SK-N-SH (cell line): ENCODE measurements around the gene C4orf50. TPM values are rescaled to one million over a fixed set of nuclear protein-coding genes. Genes with fewer than 3 reads are reported as not detected.

Experiments used
- CTCF ChIA-PET: fragments of 300-600, 350-600 bp; formaldehyde crosslinking; extraction: SDS; loops from one replicate; lab custom pipeline; 2021; lab: Yijun Ruan, JAX
- POLR2A ChIA-PET: fragments of 350-600 bp; sonication (Branson Sonifier 250); formaldehyde crosslinking; extraction: SDS; loops from one replicate; lab custom pipeline; 2020; ENCODE audit warnings: antibody characterized with exemption, inconsistent platforms; lab: Yijun Ruan, JAX
- DNase-seq: peaks from one replicate; pipeline ENCODE4 v3.0.0; 2012
- H2AFZ ChIP-seq: fragments of 200-600 bp; sonication (generic); 2 replicates; pipeline ENCODE4 v1.8.1; 2016; ENCODE audit warnings: antibody characterized with exemption, mild to moderate bottlenecking, low read depth
- H3F3A ChIP-seq: fragments of 200-600 bp; sonication (generic); replicated peaks from 2 replicates; pipeline ENCODE3; 2016; ENCODE audit warnings: antibody characterized with exemption, mild to moderate bottlenecking; ENCODE audit not compliant: insufficient read depth
- H3K27ac ChIP-seq, 2 experiments: fragments of 200-500 bp in 1 of 2; fragments of 200-600 bp in 1 of 2; sonication (Bioruptor generic) in 1 of 2; sonication (generic), shearing (Covaris generic) in 1 of 2; 2 replicates each; pipeline versions ENCODE4 v1.5.1 to v1.6.1; 2014 to 2016; ENCODE audit warnings: low read depth in 2 of 2, inconsistent platforms in 1 of 2, low read length in 1 of 2, mild to moderate bottlenecking in 1 of 2, mixed read lengths in 1 of 2
- H3K27me3 ChIP-seq: fragments of 200-600 bp; sonication (generic), shearing (Covaris generic); 2 replicates; pipeline ENCODE4 v1.6.1; 2016; ENCODE audit warnings: mixed run types; ENCODE audit not compliant: insufficient read depth
- H3K36me3 ChIP-seq, 2 experiments: fragments of 200-500 bp in 1 of 2; fragments of 200-600 bp in 1 of 2; sonication (Bioruptor generic) in 1 of 2; sonication (generic) in 1 of 2; replicated peaks in 1 of 2; 2 replicates each; pipeline versions ENCODE3 to v1.5.1; 2014 to 2016; ENCODE audit warnings: low read length in 1 of 2, mild to moderate bottlenecking in 1 of 2; ENCODE audit not compliant: insufficient read depth in 2 of 2, control insufficient read depth in 1 of 2
- H3K4me1 ChIP-seq, 2 experiments: fragments of 200-500 bp in 1 of 2; fragments of 200-600 bp in 1 of 2; sonication (Bioruptor generic) in 1 of 2; sonication (generic), shearing (Covaris generic) in 1 of 2; 2 replicates each; pipeline versions ENCODE4 v1.5.1 to v1.6.1; 2014 to 2016; ENCODE audit warnings: low read depth in 1 of 2, low read length in 1 of 2, mixed run types in 1 of 2; ENCODE audit not compliant: insufficient read depth in 2 of 2, control insufficient read depth in 1 of 2
- H3K4me2 ChIP-seq: fragments of 200-600 bp; sonication (generic), shearing (Covaris generic); 2 replicates; pipeline ENCODE4 v1.6.1; 2017; ENCODE audit warnings: mixed run types
- H3K4me3 ChIP-seq, 2 experiments: fragments of 200-500 bp in 1 of 2; fragments of 200-600 bp in 1 of 2; sonication (Bioruptor generic) in 1 of 2; sonication (generic), shearing (Covaris generic) in 1 of 2; 2 replicates each; pipeline versions ENCODE4 v1.5.1 to v1.8.1; 2014 to 2016; ENCODE audit warnings: low read depth in 2 of 2, inconsistent platforms in 1 of 2, low read length in 1 of 2, mild to moderate bottlenecking in 1 of 2, mixed read lengths in 1 of 2, moderate library complexity in 1 of 2
- H3K79me2 ChIP-seq: fragments of 200-600 bp; sonication (generic); 2 replicates; pipeline ENCODE4 v1.8.1; 2017; ENCODE audit warnings: mild to moderate bottlenecking; ENCODE audit not compliant: insufficient read depth
- H3K9ac ChIP-seq: fragments of 200-600 bp; sonication (generic); 2 replicates; pipeline ENCODE4 v1.6.1; 2017; ENCODE audit warnings: mixed run types
- H3K9me2 ChIP-seq: fragments of 200-600 bp; sonication (generic); 2 replicates; pipeline ENCODE4 v1.6.1; 2017; ENCODE audit warnings: mixed run types
- H3K9me3 ChIP-seq: fragments of 200-600 bp; sonication (generic); 2 replicates; pipeline ENCODE4 v1.6.1; 2017; ENCODE audit warnings: mixed run types, mild to moderate bottlenecking, moderate library complexity
- H4K20me1 ChIP-seq: fragments of 200-600 bp; sonication (generic); 2 replicates; pipeline ENCODE4 v1.6.1; 2017; ENCODE audit warnings: mild to moderate bottlenecking, mixed run types; ENCODE audit not compliant: insufficient read depth
- EP300 ChIP-seq, 2 experiments: IDR thresholded peaks; 2 replicates each; pipeline versions ENCODE4 v1.4.0 to v1.6.1; 2012; ENCODE audit warnings: borderline replicate concordance in 1 of 2, low read depth in 1 of 2, low read length in 1 of 2
- FOXM1 ChIP-seq: IDR thresholded peaks from 2 replicates; pipeline ENCODE4 v1.4.0; 2012; ENCODE audit warnings: low read depth, mild to moderate bottlenecking
- GABPA ChIP-seq: IDR thresholded peaks from 2 replicates; pipeline ENCODE4 v1.4.0; 2012; ENCODE audit warnings: low read depth, mild to moderate bottlenecking
- MAX ChIP-seq: IDR thresholded peaks from 2 replicates; pipeline ENCODE4 v1.4.0; 2012; ENCODE audit warnings: low read depth
- MXI1 ChIP-seq: IDR thresholded peaks from 2 replicates; pipeline ENCODE4 v1.6.1; 2012; ENCODE audit warnings: mild to moderate bottlenecking, low read depth, low read length, improper control_type of control experiment
- POLR2AphosphoS5 ChIP-seq: IDR thresholded peaks from 2 replicates; pipeline ENCODE4 v1.6.1; 2012; ENCODE audit warnings: low read depth, low read length
- REST ChIP-seq: IDR thresholded peaks from 2 replicates; pipeline ENCODE4 v1.6.1; 2012; ENCODE audit warnings: mild to moderate bottlenecking, low read depth, low read length, moderate library complexity
- RFX5 ChIP-seq: IDR thresholded peaks from 2 replicates; pipeline ENCODE4 v1.6.1; 2012; ENCODE audit warnings: mild to moderate bottlenecking, improper control_type of control experiment, low read length
- TEAD4 ChIP-seq: IDR thresholded peaks from 2 replicates; pipeline ENCODE4 v1.4.0; 2012; ENCODE audit warnings: mild to moderate bottlenecking, borderline replicate concordance; ENCODE audit not compliant: insufficient read depth
- YY1 ChIP-seq: IDR thresholded peaks from 2 replicates; pipeline ENCODE4 v1.4.0; 2012; ENCODE audit warnings: low read depth, mild to moderate bottlenecking
- ZBTB33 ChIP-seq: IDR thresholded peaks from 2 replicates; pipeline ENCODE4 v1.4.0; 2012; ENCODE audit warnings: low read depth, borderline replicate concordance
- WGBS: methylation state at CpG from one replicate; pipeline ENCODE4 v1.1.6; 2017; ENCODE audit warnings: low lambda C conversion rate; 5-methylcytosine and 5-hydroxymethylcytosine counted together
- polyA plus RNA-seq, 3 experiments: library from polyadenylated mRNA; depleted of rRNA; stranded (reverse); fragments of >200 nt; gene quantifications; 2 replicates each; pipeline ENCODE4 v1.2.3, GENCODE V29; 2012
- TF ChIP-seq, protein P1 (sequence below): fragments of 150-350 bp; IDR thresholded peaks from 2 replicates; pipeline ENCODE4 v1.6.1; 2016; ENCODE audit warnings: mild to moderate bottlenecking, low read depth, low read length
- TF ChIP-seq, protein P2 (sequence below): fragments of 200-600 bp; sonication (generic); IDR thresholded peaks from 2 replicates; pipeline ENCODE4 v1.6.1; 2017; ENCODE audit warnings: antibody characterized with exemption, mild to moderate bottlenecking, moderate library complexity

The C4orf50 gene
- polyA plus RNA-seq, 1 of the 3 experiments (the other 2 are of a cell fraction): under 0.01 TPM

DNA sequence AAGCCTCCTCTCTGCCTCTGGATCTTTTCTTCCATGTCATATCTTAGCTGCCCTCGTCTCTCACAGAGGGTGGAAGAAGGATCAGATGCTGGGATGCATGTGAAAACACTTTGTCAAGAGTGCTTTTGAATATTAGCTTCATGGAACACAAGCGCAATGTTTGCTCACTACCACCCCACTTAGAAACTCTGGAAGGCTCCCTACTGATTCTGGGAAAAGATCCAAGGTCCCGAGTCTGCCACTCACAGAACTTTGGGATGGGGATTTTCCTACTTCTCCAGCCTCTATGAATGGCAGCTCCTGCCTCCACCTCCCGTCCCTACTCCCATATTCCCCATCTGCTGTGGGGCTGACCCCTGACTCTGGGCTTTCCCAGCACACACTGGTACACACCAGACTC lies 85.1 kb downstream of the C4orf50 start:
- no peaks in the 10 kb centered on the region for H3K79me2 ChIP-seq
- no peaks in the 10 kb centered on the region for H3K9me2 ChIP-seq
- CTCF ChIA-PET: interaction anchor here (1.3 kb wide), 1 partner anchor 30 kb away, joined by 3 read pairs; no protein-coding TSS in a partner anchor
- TF ChIP-seq YY1 (no peak), ZBTB33 (no peak), EP300 (IDR thresholded peaks at IDR 0.05; ENCODE audit: borderline replicate concordance in 1 of 2, low read depth in 1 of 2, low read length in 1 of 2) (no peak), GABPA (no peak), MAX (no peak), RFX5 (no peak), REST (no peak), TEAD4 (no peak), FOXM1 (no peak), POLR2AphosphoS5 (no peak), MXI1 (no peak)
- TF ChIP-seq, protein P1, sequence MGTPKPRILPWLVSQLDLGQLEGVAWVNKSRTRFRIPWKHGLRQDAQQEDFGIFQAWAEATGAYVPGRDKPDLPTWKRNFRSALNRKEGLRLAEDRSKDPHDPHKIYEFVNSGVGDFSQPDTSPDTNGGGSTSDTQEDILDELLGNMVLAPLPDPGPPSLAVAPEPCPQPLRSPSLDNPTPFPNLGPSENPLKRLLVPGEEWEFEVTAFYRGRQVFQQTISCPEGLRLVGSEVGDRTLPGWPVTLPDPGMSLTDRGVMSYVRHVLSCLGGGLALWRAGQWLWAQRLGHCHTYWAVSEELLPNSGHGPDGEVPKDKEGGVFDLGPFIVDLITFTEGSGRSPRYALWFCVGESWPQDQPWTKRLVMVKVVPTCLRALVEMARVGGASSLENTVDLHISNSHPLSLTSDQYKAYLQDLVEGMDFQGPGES: no peak
- TF ChIP-seq, protein P2, sequence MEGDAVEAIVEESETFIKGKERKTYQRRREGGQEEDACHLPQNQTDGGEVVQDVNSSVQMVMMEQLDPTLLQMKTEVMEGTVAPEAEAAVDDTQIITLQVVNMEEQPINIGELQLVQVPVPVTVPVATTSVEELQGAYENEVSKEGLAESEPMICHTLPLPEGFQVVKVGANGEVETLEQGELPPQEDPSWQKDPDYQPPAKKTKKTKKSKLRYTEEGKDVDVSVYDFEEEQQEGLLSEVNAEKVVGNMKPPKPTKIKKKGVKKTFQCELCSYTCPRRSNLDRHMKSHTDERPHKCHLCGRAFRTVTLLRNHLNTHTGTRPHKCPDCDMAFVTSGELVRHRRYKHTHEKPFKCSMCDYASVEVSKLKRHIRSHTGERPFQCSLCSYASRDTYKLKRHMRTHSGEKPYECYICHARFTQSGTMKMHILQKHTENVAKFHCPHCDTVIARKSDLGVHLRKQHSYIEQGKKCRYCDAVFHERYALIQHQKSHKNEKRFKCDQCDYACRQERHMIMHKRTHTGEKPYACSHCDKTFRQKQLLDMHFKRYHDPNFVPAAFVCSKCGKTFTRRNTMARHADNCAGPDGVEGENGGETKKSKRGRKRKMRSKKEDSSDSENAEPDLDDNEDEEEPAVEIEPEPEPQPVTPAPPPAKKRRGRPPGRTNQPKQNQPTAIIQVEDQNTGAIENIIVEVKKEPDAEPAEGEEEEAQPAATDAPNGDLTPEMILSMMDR: no peak
- no peaks in the 10 kb centered on the region; a peak in 1 of 4 replicates for H3K4me1 ChIP-seq
- DNase-seq: no peak
- no peak overlapping the region for H3K27ac ChIP-seq
- H3K9ac ChIP-seq: no peak overlapping the region
- H3K27me3 ChIP-seq: no peaks in the 10 kb centered on the region
- no peaks in the 10 kb centered on the region for H3K36me3 ChIP-seq
- no peak overlapping the region for H2AFZ ChIP-seq
- 14% methylated on average over 4 of the region's 4 CpGs for WGBS
- POLR2A ChIA-PET: no interaction called here
- H4K20me1 ChIP-seq: no peaks in the 10 kb centered on the region
- H3K4me2 ChIP-seq: no peak overlapping the region
- no peaks in the 10 kb centered on the region for H3K9me3 ChIP-seq
- H3K4me3 ChIP-seq: no peak overlapping the region
- no peaks in the 10 kb centered on the region for H3F3A ChIP-seq
